Activated CD8-positive, alpha-beta memory T cell treated with anti-CD3 and anti-CD28 coated beads, Interleukin-2, amount 10 ng/mL, durations not matched to agents 7 days and 5 days (primary cell): ENCODE data around the gene STYK1. TPM values are rescaled to one million over a fixed set of nuclear protein-coding genes. Genes with fewer than 3 reads are reported as not detected.
"Not testable (repeated sequence)": the region's sequence is repeated elsewhere in the genome, so short reads cannot be mapped to it uniquely, and the experiment has no call there.

Experiments
- ATAC-seq: fragments of 150-1000 bp; cut with Tn5 transposase; one replicate; pipeline ENCODE4 v1.10.0; 2021; ENCODE audit warnings: moderate library complexity
- CTCF ChIA-PET: fragments of 350-600 bp; sonication (Branson Sonifier 250); formaldehyde crosslinking; loops from one replicate; lab custom pipeline; 2021; ENCODE audit warnings: antibody characterized with exemption; lab: Charles Lee
- DNase-seq: peaks from one replicate; pipeline ENCODE4 v3.0.0-alpha.2; 2020
- H3K27ac Mint-ChIP-seq: one replicate; pipeline ENCODE4 v1.8.0; 2021; ENCODE audit warnings: mild to moderate bottlenecking, mixed read lengths
- H3K27me3 Mint-ChIP-seq: one replicate; pipeline ENCODE4 v1.8.0; 2021; ENCODE audit warnings: mixed read lengths
- H3K36me3 Mint-ChIP-seq: one replicate; pipeline ENCODE4 v1.8.0; 2021; ENCODE audit warnings: mild to moderate bottlenecking, mixed read lengths
- H3K4me1 Mint-ChIP-seq: one replicate; pipeline ENCODE4 v1.8.0; 2021; ENCODE audit warnings: mixed read lengths
- H3K4me3 Mint-ChIP-seq: one replicate; pipeline ENCODE4 v1.8.0; 2021; ENCODE audit warnings: mild to moderate bottlenecking, moderate library complexity, mixed read lengths
- H3K9me3 Mint-ChIP-seq: one replicate; pipeline ENCODE4 v1.8.0; 2022; ENCODE audit warnings: low read depth, mixed read lengths
- total RNA-seq, 2 experiments: library from RNA; stranded (reverse); gene quantifications; one replicate each; pipeline ENCODE4 v1.2.3, GENCODE V29; 2021

Gene STYK1
- total RNA-seq, 2 experiments from 2014 or later = 8.4 to 16.1 TPM

GRCh38 chr12:10612110-10612509, 61.7 kb downstream of the STYK1 start:
- H3K9me3 Mint-ChIP-seq = no peaks in the 10 kb centered on the region
- peak overlapping the region; percentile 98 for H3K27ac Mint-ChIP-seq
- H3K27me3 Mint-ChIP-seq = peaks cover 3% of the 10 kb centered on the region
- peak overlapping the region; percentile 95 for H3K4me3 Mint-ChIP-seq
- ATAC-seq (no peak), DNase-seq (no peak)
- peaks cover 56% of the 10 kb centered on the region for H3K4me1 Mint-ChIP-seq
- CTCF ChIA-PET = interaction anchor here (0.9 kb wide), 1 partner anchor 9 kb away, joined by 3 read pairs; no protein-coding TSS in a partner anchor
- H3K36me3 Mint-ChIP-seq = peaks cover 41% of the 10 kb centered on the region

GRCh38 chr12:10611258-10611657, 62.6 kb downstream of the STYK1 start:
- H3K9me3 Mint-ChIP-seq, H3K27me3 Mint-ChIP-seq, ATAC-seq, DNase-seq: not testable (repeated sequence)
- H3K4me1 Mint-ChIP-seq = peaks cover 57% of the 10 kb centered on the region
- CTCF ChIA-PET = interaction anchor here (1.3 kb wide), 1 partner anchor 14 kb away, joined by 4 read pairs; no protein-coding TSS in a partner anchor
- H3K27ac Mint-ChIP-seq = peak overlapping the region; percentile 61
- peak overlapping the region; percentile 95 for H3K4me3 Mint-ChIP-seq
- H3K36me3 Mint-ChIP-seq = peaks cover 43% of the 10 kb centered on the region

GRCh38 chr12:10610188-10610587, 63.7 kb downstream of the STYK1 start:
- Mint-ChIP-seq H3K27me3 (peaks cover 3% of the 10 kb centered on the region), H3K27ac (no peak overlapping the region), H3K9me3 (no peaks in the 10 kb centered on the region), H3K4me1 (peaks cover 53% of the 10 kb centered on the region), H3K4me3 (no peak overlapping the region), H3K36me3 (peaks cover 49% of the 10 kb centered on the region)
- CTCF ChIA-PET = interaction anchor here (0.7 to 1.3 kb wide), 2 partner anchors 13 to 773 kb away, joined by 3 to 4 read pairs; no protein-coding TSS in a partner anchor
- DNase-seq (no peak), ATAC-seq (no peak)

- H3K9me3 Mint-ChIP-seq = no peaks in the 10 kb centered on the region
- peaks cover 48% of the 10 kb centered on the region for H3K4me1 Mint-ChIP-seq
- no peaks in the 10 kb centered on the region for H3K27me3 Mint-ChIP-seq
- CTCF ChIA-PET = interaction anchor here (0.6 to 0.8 kb wide), 2 partner anchors 21 to 65 kb away, joined by 3 read pairs; no protein-coding TSS in a partner anchor
- no peak overlapping the region for H3K4me3 Mint-ChIP-seq
- no peak for ATAC-seq
- peaks cover 57% of the 10 kb centered on the region for H3K36me3 Mint-ChIP-seq
- no peak for DNase-seq
- H3K27ac Mint-ChIP-seq = no peak overlapping the region
Observed at GRCh38 chr12:10607885-10608458, 65.9 kb downstream of the STYK1 start.

GRCh38 chr12:10601860-10602259, 72.0 kb downstream of the STYK1 start:
- CTCF ChIA-PET = interaction anchor here (1.0 kb wide), 1 partner anchor 11 kb away, joined by 5 read pairs; the partner anchor contains the start of gene MAGOHB
- H3K4me3 Mint-ChIP-seq = peak overlapping the region; percentile 59

GRCh38 chr12:10600988-10601387, 72.9 kb downstream of the STYK1 start:
- peak; percentile 45 for ATAC-seq
- Mint-ChIP-seq H3K36me3 (peaks cover 51% of the 10 kb centered on the region), H3K27me3 (no peaks in the 10 kb centered on the region), H3K9me3 (no peaks in the 10 kb centered on the region), H3K4me3 (peak overlapping the region; percentile 59), H3K4me1 (peaks cover 34% of the 10 kb centered on the region), H3K27ac (peak overlapping the region; percentile 73)
- CTCF ChIA-PET = no interaction called here
- DNase-seq = no peak

More at GRCh38 chr12:10601860-10602259, 72.0 kb downstream of the STYK1 start:
- peaks cover 47% of the 10 kb centered on the region for H3K36me3 Mint-ChIP-seq
- no peaks in the 10 kb centered on the region for H3K27me3 Mint-ChIP-seq
- DNase-seq = no peak
- no peaks in the 10 kb centered on the region for H3K9me3 Mint-ChIP-seq
- peak overlapping the region; percentile 73 for H3K27ac Mint-ChIP-seq
- peaks cover 34% of the 10 kb centered on the region for H3K4me1 Mint-ChIP-seq
- peak; percentile 31 for ATAC-seq

GRCh38 chr12:10595881-10596280, 78.0 kb downstream of the STYK1 start:
- H3K27me3 Mint-ChIP-seq = no peaks in the 10 kb centered on the region
- CTCF ChIA-PET = no interaction called here
- peak overlapping the region; percentile 61 for H3K4me3 Mint-ChIP-seq
- peaks cover 55% of the 10 kb centered on the region for H3K36me3 Mint-ChIP-seq
- no peak for DNase-seq
- H3K27ac Mint-ChIP-seq = peak overlapping the region; percentile 42
- H3K9me3 Mint-ChIP-seq = no peaks in the 10 kb centered on the region
- peaks cover 9% of the 10 kb centered on the region for H3K4me1 Mint-ChIP-seq
- ATAC-seq = no peak

GRCh38 chr12:10590966-10591365, 82.9 kb downstream of the STYK1 start:
- CTCF ChIA-PET = interaction anchor here (1.1 kb wide), 1 partner anchor 68 kb away, joined by 3 read pairs; no protein-coding TSS in a partner anchor
- ATAC-seq (no peak), DNase-seq (no peak)
- Mint-ChIP-seq H3K4me1 (peaks cover 4% of the 10 kb centered on the region), H3K27me3 (no peaks in the 10 kb centered on the region), H3K27ac (no peak overlapping the region), H3K4me3 (no peak overlapping the region), H3K9me3 (no peaks in the 10 kb centered on the region), H3K36me3 (peaks cover 53% of the 10 kb centered on the region)

GRCh38 chr12:10584415-10584814, 89.4 kb downstream of the STYK1 start:
- H3K9me3 Mint-ChIP-seq = peaks cover 9% of the 10 kb centered on the region
- H3K27me3 Mint-ChIP-seq = no peaks in the 10 kb centered on the region
- ATAC-seq (no peak), DNase-seq (no peak)
- H3K36me3 Mint-ChIP-seq = peaks cover 59% of the 10 kb centered on the region
- no peak overlapping the region for H3K27ac Mint-ChIP-seq
- peaks cover 14% of the 10 kb centered on the region for H3K4me1 Mint-ChIP-seq
- H3K4me3 Mint-ChIP-seq = no peak overlapping the region
- CTCF ChIA-PET = no interaction called here

- CTCF ChIA-PET = no interaction called here
- H3K9me3 Mint-ChIP-seq = peaks cover 9% of the 10 kb centered on the region
- DNase-seq = no peak
- H3K4me3 Mint-ChIP-seq = peak overlapping the region; percentile 25
- peaks cover 49% of the 10 kb centered on the region for H3K36me3 Mint-ChIP-seq
- H3K4me1 Mint-ChIP-seq = peaks cover 14% of the 10 kb centered on the region
- peak; percentile 66 for ATAC-seq
- peak overlapping the region; percentile 74 for H3K27ac Mint-ChIP-seq
- H3K27me3 Mint-ChIP-seq = no peaks in the 10 kb centered on the region
Observed at GRCh38 chr12:10582704-10583103, 91.1 kb downstream of the STYK1 start.

- H3K4me1 Mint-ChIP-seq = peaks cover 14% of the 10 kb centered on the region
- H3K9me3 Mint-ChIP-seq, H3K27me3 Mint-ChIP-seq, DNase-seq, ATAC-seq, CTCF ChIA-PET: not testable (repeated sequence)
- H3K27ac Mint-ChIP-seq = peak overlapping the region; percentile 74
- H3K4me3 Mint-ChIP-seq = peak overlapping the region; percentile 25
- peaks cover 45% of the 10 kb centered on the region for H3K36me3 Mint-ChIP-seq
Observed at GRCh38 chr12:10582133-10582532, 91.7 kb downstream of the STYK1 start.

- H3K4me1 Mint-ChIP-seq = peaks cover 12% of the 10 kb centered on the region
- CTCF ChIA-PET = interaction anchor here (0.9 kb wide), 1 partner anchor 13 kb away, joined by 3 read pairs; no protein-coding TSS in a partner anchor
- H3K27me3 Mint-ChIP-seq = no peaks in the 10 kb centered on the region
- H3K27ac Mint-ChIP-seq = no peak overlapping the region
- peaks cover 40% of the 10 kb centered on the region for H3K36me3 Mint-ChIP-seq
- no peak for DNase-seq
- H3K9me3 Mint-ChIP-seq = no peaks in the 10 kb centered on the region
- ATAC-seq = no peak
- H3K4me3 Mint-ChIP-seq = no peak overlapping the region
Observed at GRCh38 chr12:10574307-10574706, 99.5 kb downstream of the STYK1 start.

GRCh38 chr12:10572021-10572490, 101.8 kb downstream of the STYK1 start:
- CTCF ChIA-PET = not testable (repeated sequence)

GRCh38 chr12:10571141-10571540, 102.7 kb downstream of the STYK1 start:
- H3K4me3 Mint-ChIP-seq = no peak overlapping the region
- no peaks in the 10 kb centered on the region for H3K27me3 Mint-ChIP-seq
- H3K9me3 Mint-ChIP-seq = no peaks in the 10 kb centered on the region
- H3K27ac Mint-ChIP-seq = no peak overlapping the region
- CTCF ChIA-PET = interaction anchor here (0.6 to 0.9 kb wide), 2 partner anchors 9 to 11 kb away, joined by 3 to 6 read pairs; no protein-coding TSS in a partner anchor
- peaks cover 30% of the 10 kb centered on the region for H3K4me1 Mint-ChIP-seq
- no peak for ATAC-seq
- H3K36me3 Mint-ChIP-seq = peaks cover 59% of the 10 kb centered on the region
- no peak for DNase-seq

More at GRCh38 chr12:10572021-10572490, 101.8 kb downstream of the STYK1 start:
- H3K27ac Mint-ChIP-seq, H3K9me3 Mint-ChIP-seq, H3K27me3 Mint-ChIP-seq, H3K4me3 Mint-ChIP-seq, ATAC-seq, DNase-seq: not testable (repeated sequence)
- Mint-ChIP-seq H3K36me3 (peaks cover 54% of the 10 kb centered on the region), H3K4me1 (peaks cover 22% of the 10 kb centered on the region)
